A673 (cell line): ENCODE results near the gene GOLGA6C.

Experiments
- EZH2 ChIP-seq: fragments of 200-600 bp; sonication (generic); IDR thresholded peaks from 2 replicates; pipeline ENCODE4 v1.6.1; 2017; ENCODE audit warnings: borderline replicate concordance, low read depth, mild to moderate bottlenecking, mixed read lengths, antibody characterized with exemption, low read length; ENCODE audit not compliant: poor library complexity, severe bottlenecking
- TF ChIP-seq, protein P1 (sequence below): fragments of 300-800, 200-600 bp; sonication (generic); conservative IDR thresholded peaks from 2 replicates; pipeline ENCODE4 v1.5.1; 2017; ENCODE audit warnings: low read depth, mild to moderate bottlenecking, antibody characterized with exemption, low read length, moderate library complexity, mixed read lengths

DNA sequence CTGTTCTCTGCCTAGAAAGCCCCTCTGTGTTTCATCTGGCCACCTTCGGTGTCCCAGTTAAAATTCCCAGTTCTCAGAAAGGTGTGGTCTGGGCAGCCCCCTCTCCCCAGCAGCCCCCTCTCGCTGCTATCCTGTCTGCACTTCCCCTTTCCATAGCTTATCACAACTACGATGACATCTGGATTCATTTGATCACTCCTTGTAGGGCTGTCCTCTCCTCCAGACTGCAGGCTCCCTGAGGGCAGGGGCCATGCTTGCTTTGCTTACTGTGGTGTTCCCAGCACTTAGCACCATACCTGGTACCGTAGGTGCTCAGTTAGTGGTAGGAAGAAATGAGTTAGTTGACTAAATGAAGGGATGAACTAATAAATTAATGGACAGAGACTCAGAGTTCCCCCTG, 26.3 kb upstream of the GOLGA6C start:
- TF ChIP-seq, protein P1, sequence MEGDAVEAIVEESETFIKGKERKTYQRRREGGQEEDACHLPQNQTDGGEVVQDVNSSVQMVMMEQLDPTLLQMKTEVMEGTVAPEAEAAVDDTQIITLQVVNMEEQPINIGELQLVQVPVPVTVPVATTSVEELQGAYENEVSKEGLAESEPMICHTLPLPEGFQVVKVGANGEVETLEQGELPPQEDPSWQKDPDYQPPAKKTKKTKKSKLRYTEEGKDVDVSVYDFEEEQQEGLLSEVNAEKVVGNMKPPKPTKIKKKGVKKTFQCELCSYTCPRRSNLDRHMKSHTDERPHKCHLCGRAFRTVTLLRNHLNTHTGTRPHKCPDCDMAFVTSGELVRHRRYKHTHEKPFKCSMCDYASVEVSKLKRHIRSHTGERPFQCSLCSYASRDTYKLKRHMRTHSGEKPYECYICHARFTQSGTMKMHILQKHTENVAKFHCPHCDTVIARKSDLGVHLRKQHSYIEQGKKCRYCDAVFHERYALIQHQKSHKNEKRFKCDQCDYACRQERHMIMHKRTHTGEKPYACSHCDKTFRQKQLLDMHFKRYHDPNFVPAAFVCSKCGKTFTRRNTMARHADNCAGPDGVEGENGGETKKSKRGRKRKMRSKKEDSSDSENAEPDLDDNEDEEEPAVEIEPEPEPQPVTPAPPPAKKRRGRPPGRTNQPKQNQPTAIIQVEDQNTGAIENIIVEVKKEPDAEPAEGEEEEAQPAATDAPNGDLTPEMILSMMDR: no peak
- TF ChIP-seq EZH2: no peak
